GM12878 (cell line): ENCODE data around the gene LRRK1. TPM values are rescaled to one million over a fixed set of nuclear protein-coding genes. Genes with fewer than 3 reads are reported as not detected.

ENCODE experiments used
- ATAC-seq: fragments of 200-7000 bp; cut with Tn5 transposase; 3 replicates; pipeline ENCODE4 v1.9.1; 2020; ENCODE audit warnings: mild to moderate bottlenecking, moderate library complexity
- BruUV-seq: library from RNA; stranded (reverse); fragments of 400-500 nt; replicated peaks from 2 replicates; lab custom pipeline; 2021; lab: Mats Ljungman, UMichigan
- CTCF ChIA-PET: fragments of 300-600 bp; sonication (Branson Sonifier 250); formaldehyde crosslinking; extraction: SDS; loops from one replicate; lab custom pipeline; 2021; ENCODE audit warnings: inconsistent platforms; lab: Yijun Ruan, JAX
- POLR2A ChIA-PET: fragments of 350-600 bp; formaldehyde crosslinking; extraction: SDS; loops from one replicate; lab custom pipeline; 2021; ENCODE audit warnings: inconsistent platforms; lab: Charles Lee
- RAD21 ChIA-PET: fragments of 300-600 bp; sonication (Branson Sonifier 250); formaldehyde crosslinking; loops from one replicate; lab custom pipeline; 2023; ENCODE audit warnings: antibody characterized with exemption; ENCODE audit not compliant: unreplicated experiment; lab: Charles Lee
- SMC1A ChIA-PET: fragments of 300-600 bp; sonication (Branson Sonifier 250); formaldehyde crosslinking; loops from one replicate; lab custom pipeline; 2023; ENCODE audit not compliant: unreplicated experiment, uncharacterized antibody; lab: Charles Lee
- DNase-seq: peaks from one replicate; pipeline ENCODE4 v3.0.0-alpha.2; 2011; ENCODE audit warnings: low read depth, low spot score
- FAIRE-seq: peaks from 3 replicates; lab custom pipeline; 2011; peaks lifted over from hg19 to GRCh38; lab: Jason Lieb, UNC
- H2AFZ ChIP-seq: 2 replicates; pipeline ENCODE4 v1.6.0; 2011; ENCODE audit warnings: low read depth, low read length, control low read depth; ENCODE audit not compliant: control insufficient read depth
- H3K27ac ChIP-seq: 2 replicates; pipeline ENCODE4 v1.5.1; 2011; ENCODE audit warnings: control low read depth; ENCODE audit not compliant: control insufficient read depth, insufficient read depth
- H3K27me3 ChIP-seq, 2 experiments: replicated peaks in 1 of 2; 2 replicates each; pipeline versions ENCODE4 v1.6.0 to v1.6.1; 2011; ENCODE audit warnings: low read length in 1 of 2; ENCODE audit not compliant: control insufficient read depth in 2 of 2, insufficient read depth in 2 of 2
- H3K36me3 ChIP-seq, 2 experiments: 2 replicates each; pipeline ENCODE4 v1.5.1; 2011; ENCODE audit warnings: low read length in 1 of 2; ENCODE audit not compliant: control insufficient read depth in 2 of 2, insufficient read depth in 2 of 2
- H3K4me1 ChIP-seq: 2 replicates; pipeline ENCODE4 v1.6.1; 2011; ENCODE audit warnings: mild to moderate bottlenecking, low read length, moderate library complexity, mixed read lengths; ENCODE audit not compliant: control insufficient read depth, insufficient read depth
- H3K4me2 ChIP-seq: 2 replicates; pipeline ENCODE4 v1.6.0; 2011; ENCODE audit warnings: control low read depth; ENCODE audit not compliant: control insufficient read depth, insufficient read depth
- H3K4me3 ChIP-seq: fragments of 200-600 bp; sonication (generic); 2 replicates; pipeline ENCODE4 v1.5.1; 2016
- H3K79me2 ChIP-seq: 2 replicates; pipeline ENCODE4 v1.6.0; 2011; ENCODE audit warnings: low read length; ENCODE audit not compliant: control insufficient read depth, insufficient read depth
- H3K9ac ChIP-seq: 2 replicates; pipeline ENCODE4 v1.8.0; 2011; ENCODE audit warnings: low read length, control low read depth, mixed read lengths; ENCODE audit not compliant: control insufficient read depth, insufficient read depth
- H3K9me3 ChIP-seq: replicated peaks from 3 replicates; pipeline ENCODE4 v1.5.1; 2011; ENCODE audit warnings: mild to moderate bottlenecking, low read length; ENCODE audit not compliant: control insufficient read depth, insufficient read depth
- H4K20me1 ChIP-seq: 2 replicates; pipeline ENCODE4 v1.6.0; 2011; ENCODE audit not compliant: control insufficient read depth, insufficient read depth
- BHLHE40 ChIP-seq, 2 experiments: fragments of 450-650 bp in 1 of 2; IDR thresholded peaks; 2 replicates each; pipeline ENCODE4 v1.6.1; 2011 to 2017; ENCODE audit warnings: low read depth in 2 of 2, borderline replicate concordance in 1 of 2, improper control_type of control experiment in 1 of 2, low read length in 1 of 2, mild to moderate bottlenecking in 1 of 2
- GABPA ChIP-seq: IDR thresholded peaks from 2 replicates; pipeline ENCODE4 v1.6.1; 2014; ENCODE audit warnings: antibody characterized with exemption, low read depth, mild to moderate bottlenecking, inconsistent platforms
- GATAD2B ChIP-seq: fragments of 450-650 bp; conservative IDR thresholded peaks from 2 replicates; pipeline ENCODE4 v1.6.1; 2017; ENCODE audit warnings: low read depth, mild to moderate bottlenecking, moderate library complexity
- IKZF1 ChIP-seq: fragments of 450-650 bp; conservative IDR thresholded peaks from 2 replicates; pipeline ENCODE4 v1.6.1; 2017; ENCODE audit warnings: antibody characterized with exemption, mild to moderate bottlenecking
- NFIC ChIP-seq: IDR thresholded peaks from 2 replicates; pipeline ENCODE4 v1.6.1; 2012; ENCODE audit warnings: low read depth, mild to moderate bottlenecking, inconsistent platforms, low read length, moderate library complexity
- RBBP5 ChIP-seq: fragments of 200-600 bp; sonication (generic); conservative IDR thresholded peaks from 2 replicates; pipeline ENCODE4 v1.6.1; 2016
- RCOR1 ChIP-seq: conservative IDR thresholded peaks from 2 replicates; pipeline ENCODE4 v1.6.1; 2012; ENCODE audit warnings: low read depth, low read length, improper control_type of control experiment
- SUZ12 ChIP-seq: fragments of 200-600 bp; sonication (generic); IDR thresholded peaks from one replicate; pipeline ENCODE4 v1.6.1; 2018; ENCODE audit warnings: antibody characterized with exemption, mild to moderate bottlenecking; ENCODE audit not compliant: unreplicated experiment
- ZBED1 ChIP-seq: IDR thresholded peaks from 2 replicates; pipeline ENCODE4 v1.6.1; 2016; ENCODE audit warnings: borderline replicate concordance
- ZNF384 ChIP-seq: IDR thresholded peaks from 2 replicates; pipeline ENCODE4 v1.6.1; 2012; ENCODE audit warnings: low read depth, mild to moderate bottlenecking, low read length, improper control_type of control experiment, borderline replicate concordance
- WGBS: methylation state at CpG from one replicate; pipeline ENCODE4 v1.1.6; 2016; ENCODE audit warnings: low lambda C conversion rate; ENCODE audit not compliant: insufficient replicate concordance, insufficient coverage; ENCODE audit errors: missing lambda C conversion rate; 5-methylcytosine and 5-hydroxymethylcytosine counted together
- in situ Hi-C: fragments of 300-500 bp; cut with MboI; formaldehyde crosslinking; loops from 9 replicates; pipeline ENCODE4 v1.14.3; 2018; ENCODE audit warnings: mixed read lengths
- intact Hi-C: fragments of 100-400 bp; cut with micrococcal nuclease; formaldehyde crosslinking; loops from one replicate; pipeline ENCODE4 v1.14.2; 2022; ENCODE audit not compliant: unreplicated experiment
- polyA plus RNA-seq, 11 experiments: library from polyadenylated mRNA; depleted of rRNA in 4 of 11; unstranded in 6 of 11; stranded (reverse) in 5 of 11; fragments of >200 nt; fragmentation: Nextera tagmentation in 4 of 11; fragmentation: Illumina TruSeq in 1 of 11; extraction: Ambion mirVana in 4 of 11; extraction: Trizol in 1 of 11; gene quantifications; 1 replicate in 1 of 11; 2 replicates in 10 of 11; pipeline versions ENCODE4 v1.2.1 to v1.2.3, GENCODE V29; 2011 to 2016; ENCODE audit warnings: inconsistent platforms in 2 of 11, missing spikeins in 2 of 11, low read depth in 1 of 11
- total RNA-seq, 4 experiments: library from RNA; depleted of rRNA in 3 of 4; stranded (reverse); fragments of >200 nt in 3 of 4; fragmentation: Illumina TruSeq in 1 of 4; extraction: Trizol in 1 of 4; gene quantifications; 2 replicates each; pipeline versions ENCODE4 v1.2.1 to v1.2.3, GENCODE V29; 2013 to 2021
- TF ChIP-seq, protein P1 (sequence below): IDR thresholded peaks from 2 replicates; pipeline ENCODE4 v1.6.1; 2012; ENCODE audit warnings: low read depth, low read length, improper control_type of control experiment
- TF ChIP-seq, protein P2 (sequence below): fragments of 450-650 bp; IDR thresholded peaks from 2 replicates; pipeline ENCODE4 v1.6.1; 2017; ENCODE audit warnings: mild to moderate bottlenecking, low read depth, inconsistent platforms; ENCODE audit not compliant: poor library complexity, severe bottlenecking

Gene LRRK1
- total and polyA plus RNA-seq, 10 of the 15 experiments (the other 5 are each of a cell fraction or from before 2014, with no cell fraction given), result 2.2 to 58.3 (median 17.9) TPM

DNA sequence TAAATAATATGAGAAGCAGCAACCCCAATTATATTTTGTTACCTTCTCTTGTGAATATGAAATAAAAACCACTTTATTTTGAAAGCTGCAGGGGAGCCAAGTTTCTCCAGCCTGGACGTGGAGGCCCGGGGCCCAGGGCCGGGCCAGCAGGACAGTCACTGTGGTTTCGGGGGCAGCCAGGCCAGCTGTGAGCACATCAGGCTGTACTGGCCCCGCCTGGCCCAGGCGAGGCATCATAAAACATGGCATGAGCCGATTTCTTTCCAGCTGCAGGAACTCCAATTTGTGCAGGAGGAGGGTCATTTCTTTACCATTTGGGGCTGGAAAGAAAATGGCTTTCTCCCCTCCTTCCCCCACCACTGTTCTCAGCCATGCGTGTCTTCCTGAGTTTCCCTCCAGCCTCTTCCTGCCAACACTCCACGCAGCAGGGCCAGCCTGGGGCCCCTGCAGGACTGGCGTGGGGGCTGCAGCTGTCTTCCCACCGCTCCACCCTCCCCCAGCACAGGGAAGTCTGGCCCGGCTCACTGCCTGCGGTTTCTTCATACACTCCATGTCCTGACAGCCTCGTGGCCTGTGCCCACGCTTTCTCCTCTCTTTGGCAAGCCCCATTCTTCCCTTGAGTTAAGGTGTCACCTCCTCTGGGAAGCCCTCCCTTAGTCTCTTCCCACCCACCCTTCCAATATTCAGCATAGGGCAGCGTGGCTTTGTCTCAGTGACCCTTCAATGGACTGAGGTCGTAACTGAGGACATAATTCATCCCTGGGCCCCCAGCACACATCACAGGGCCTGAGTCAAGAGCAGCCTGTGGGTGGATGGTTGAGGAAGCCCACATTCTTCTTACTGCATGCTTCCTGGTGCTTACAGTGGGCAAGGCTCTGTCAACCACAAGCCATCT, 196.9 kb downstream of the LRRK1 start:
- H3K79me2 ChIP-seq, result no peaks in the 10 kb centered on the region
- CTCF ChIA-PET, result interaction anchor here (1.1 to 2.3 kb wide), 2 partner anchors 33 to 142 kb away, joined by 3 to 6 read pairs; no protein-coding TSS in a partner anchor
- H3K27ac ChIP-seq, result no peak overlapping the region
- peaks cover 0 to 4% of the 10 kb centered on the region in 2 experiments; a peak in 1 of 4 replicates for H3K27me3 ChIP-seq
- in situ Hi-C loops, result no loop called here
- FAIRE-seq, result no peak
- SMC1A ChIA-PET, result interaction anchor here (1.2 to 1.3 kb wide), 2 partner anchors 10 to 132 kb away, joined by 4 to 7 read pairs; no protein-coding TSS in a partner anchor
- RAD21 ChIA-PET, result interaction anchor here (1.6 to 2.6 kb wide), 2 partner anchors 26 to 142 kb away, joined by 3 to 11 read pairs; no protein-coding TSS in a partner anchor
- no peaks in the 10 kb centered on the region for H3K9me3 ChIP-seq
- no peak overlapping the region for H3K9ac ChIP-seq
- H3K36me3 ChIP-seq, result no peaks in the 10 kb centered on the region
- no TSS peak for BruUV-seq
- no peak overlapping the region for H3K4me2 ChIP-seq
- POLR2A ChIA-PET, result no interaction called here
- peaks cover 3% of the 10 kb centered on the region; the same call in 1 of the 2 replicates for H3K4me1 ChIP-seq
- no peak overlapping the region for H2AFZ ChIP-seq
- intact Hi-C loops, result no loop called here
- TF ChIP-seq RCOR1, result no peak
- no peak for DNase-seq
- H3K4me3 ChIP-seq, result no peak overlapping the region
- ATAC-seq, result no peak
- no peaks in the 10 kb centered on the region; the same call in 1 of the 2 replicates for H4K20me1 ChIP-seq
- WGBS, result 54% methylated on average over 17 of the region's 17 CpGs

DNA sequence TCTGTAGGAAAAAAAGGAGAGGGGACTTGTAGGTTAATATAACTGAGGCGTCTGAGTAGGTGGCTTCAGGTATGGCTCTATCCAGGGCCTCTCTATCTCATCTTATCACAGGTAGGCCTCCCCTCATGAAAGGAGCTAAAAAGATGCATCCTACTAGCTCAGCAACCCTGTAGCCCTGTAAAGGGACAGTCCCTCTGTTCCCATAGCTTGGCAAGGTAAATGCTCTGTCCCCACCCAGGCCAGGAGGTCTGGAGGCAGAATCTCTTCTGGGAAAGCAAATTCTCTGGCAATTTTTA, 197.5 kb downstream of the LRRK1 start:
- CTCF ChIA-PET, result interaction anchor here (0.9 to 2.3 kb wide), 3 partner anchors 33 to 142 kb away, joined by 3 to 6 read pairs (median 4); no protein-coding TSS in a partner anchor
- RAD21 ChIA-PET, result interaction anchor here (1.5 to 2.6 kb wide), 3 partner anchors 27 to 142 kb away, joined by 3 to 11 read pairs (median 3); no protein-coding TSS in a partner anchor
- no TSS peak for BruUV-seq
- in situ Hi-C loops (no loop called here), intact Hi-C loops (no loop called here)
- no peak for FAIRE-seq
- Histone ChIP-seq H3K4me1 (peaks cover 3% of the 10 kb centered on the region; the same call in 1 of the 2 replicates), H3K4me3 (no peak overlapping the region), H3K27ac (no peak overlapping the region), H3K9ac (no peak overlapping the region), H2AFZ (no peak overlapping the region), H3K36me3 (no peaks in the 10 kb centered on the region), H3K4me2 (no peak overlapping the region), H3K27me3 (peaks cover 0 to 4% of the 10 kb centered on the region in 2 experiments; a peak in 1 of 4 replicates), H4K20me1 (no peaks in the 10 kb centered on the region; the same call in 1 of the 2 replicates), H3K79me2 (no peaks in the 10 kb centered on the region), H3K9me3 (no peaks in the 10 kb centered on the region)
- POLR2A ChIA-PET, result no interaction called here
- WGBS, result 53% methylated on average over 1 of the region's 1 CpG
- no peak for DNase-seq
- TF ChIP-seq NFIC (no peak), IKZF1 (no peak), GATAD2B (no peak), GABPA (no peak), ZNF384 (no peak), ZBED1 (no peak), RBBP5 (no peak), SUZ12 (no peak), BHLHE40 (IDR thresholded peaks at IDR 0.05; ENCODE audit: borderline replicate concordance in 1 of 2, low read depth in 2 of 2, low read length in 1 of 2) (no peak)
- TF ChIP-seq, protein P1, sequence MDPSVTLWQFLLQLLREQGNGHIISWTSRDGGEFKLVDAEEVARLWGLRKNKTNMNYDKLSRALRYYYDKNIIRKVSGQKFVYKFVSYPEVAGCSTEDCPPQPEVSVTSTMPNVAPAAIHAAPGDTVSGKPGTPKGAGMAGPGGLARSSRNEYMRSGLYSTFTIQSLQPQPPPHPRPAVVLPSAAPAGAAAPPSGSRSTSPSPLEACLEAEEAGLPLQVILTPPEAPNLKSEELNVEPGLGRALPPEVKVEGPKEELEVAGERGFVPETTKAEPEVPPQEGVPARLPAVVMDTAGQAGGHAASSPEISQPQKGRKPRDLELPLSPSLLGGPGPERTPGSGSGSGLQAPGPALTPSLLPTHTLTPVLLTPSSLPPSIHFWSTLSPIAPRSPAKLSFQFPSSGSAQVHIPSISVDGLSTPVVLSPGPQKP, result no peak
- TF ChIP-seq, protein P2, sequence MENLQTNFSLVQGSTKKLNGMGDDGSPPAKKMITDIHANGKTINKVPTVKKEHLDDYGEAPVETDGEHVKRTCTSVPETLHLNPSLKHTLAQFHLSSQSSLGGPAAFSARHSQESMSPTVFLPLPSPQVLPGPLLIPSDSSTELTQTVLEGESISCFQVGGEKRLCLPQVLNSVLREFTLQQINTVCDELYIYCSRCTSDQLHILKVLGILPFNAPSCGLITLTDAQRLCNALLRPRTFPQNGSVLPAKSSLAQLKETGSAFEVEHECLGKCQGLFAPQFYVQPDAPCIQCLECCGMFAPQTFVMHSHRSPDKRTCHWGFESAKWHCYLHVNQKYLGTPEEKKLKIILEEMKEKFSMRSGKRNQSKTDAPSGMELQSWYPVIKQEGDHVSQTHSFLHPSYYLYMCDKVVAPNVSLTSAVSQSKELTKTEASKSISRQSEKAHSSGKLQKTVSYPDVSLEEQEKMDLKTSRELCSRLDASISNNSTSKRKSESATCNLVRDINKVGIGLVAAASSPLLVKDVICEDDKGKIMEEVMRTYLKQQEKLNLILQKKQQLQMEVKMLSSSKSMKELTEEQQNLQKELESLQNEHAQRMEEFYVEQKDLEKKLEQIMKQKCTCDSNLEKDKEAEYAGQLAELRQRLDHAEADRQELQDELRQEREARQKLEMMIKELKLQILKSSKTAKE, result no peak
- no peak for ATAC-seq
- SMC1A ChIA-PET, result interaction anchor here (1.2 to 1.3 kb wide), 2 partner anchors 10 to 131 kb away, joined by 4 to 7 read pairs; no protein-coding TSS in a partner anchor
